HL-60 (cell line): Measurements from ENCODE around the gene ZBP1.

Experiments used
- DNase-seq, 2 experiments: peaks; one replicate each; pipeline ENCODE4 v3.0.0-alpha.2; 2010 to 2020; ENCODE audit warnings: low read depth in 1 of 2, low spot score in 1 of 2
- H3K27ac ChIP-seq: fragments of 250-450 bp; sonication (Bioruptor Pico); replicated peaks from 2 replicates; pipeline ENCODE4 v1.5.1; 2020; ENCODE audit warnings: mild to moderate bottlenecking, moderate library complexity
- H3K27me3 ChIP-seq: fragments of 250-450 bp; sonication (Bioruptor Pico); 2 replicates; pipeline ENCODE4 v1.5.1; 2021; ENCODE audit warnings: mild to moderate bottlenecking, moderate library complexity; ENCODE audit not compliant: insufficient read depth, poor library complexity, severe bottlenecking
- H3K4me3 ChIP-seq: replicated peaks from 2 replicates; pipeline ENCODE4 v1.5.1; 2011; ENCODE audit warnings: mild to moderate bottlenecking, control low read depth, low read length; ENCODE audit not compliant: insufficient read depth
- CTCF ChIP-seq: IDR thresholded peaks from one replicate; pipeline ENCODE4 v1.5.1; 2011; ENCODE audit warnings: low read length, control low read depth, inconsistent platforms; ENCODE audit not compliant: insufficient read depth
- GABPA ChIP-seq: IDR thresholded peaks from 2 replicates; pipeline ENCODE4 v1.6.1; 2012; ENCODE audit warnings: low read depth
- POLR2AphosphoS5 ChIP-seq: IDR thresholded peaks from 2 replicates; pipeline ENCODE4 v1.6.1; 2012; ENCODE audit warnings: low read depth
- REST ChIP-seq: IDR thresholded peaks from 2 replicates; pipeline ENCODE4 v1.6.1; 2012; ENCODE audit warnings: low read depth; ENCODE audit not compliant: insufficient replicate concordance
- SPI1 ChIP-seq: IDR thresholded peaks from 2 replicates; pipeline ENCODE4 v1.6.1; 2012; ENCODE audit warnings: low read depth, mild to moderate bottlenecking, borderline replicate concordance

The ZBP1 gene

GRCh38 chr20:57600320-57601210, 19.7 kb downstream of the ZBP1 start:
- Histone ChIP-seq H3K4me3 (no peak overlapping the region), H3K27ac (no peak overlapping the region), H3K27me3 (peaks cover 5% of the 10 kb centered on the region)
- DNase-seq = no peak
- no peak for TF ChIP-seq REST
- TF ChIP-seq POLR2AphosphoS5 = no peak
- no peak for TF ChIP-seq CTCF
- TF ChIP-seq GABPA = no peak
- no peak for TF ChIP-seq SPI1

- TF ChIP-seq REST (no peak), POLR2AphosphoS5 (no peak), CTCF (no peak), GABPA (no peak), SPI1 (no peak)
- Histone ChIP-seq H3K27ac (no peak overlapping the region), H3K4me3 (no peak overlapping the region), H3K27me3 (peaks cover 5% of the 10 kb centered on the region)
- DNase-seq = no peak
Observed at GRCh38 chr20:57598491-57598890, 21.7 kb downstream of the ZBP1 start.

- no peak overlapping the region for H3K27ac ChIP-seq
- no peak overlapping the region for H3K4me3 ChIP-seq
- TF ChIP-seq POLR2AphosphoS5 = no peak
- no peak for TF ChIP-seq CTCF
- TF ChIP-seq GABPA = no peak
- TF ChIP-seq SPI1 = no peak
- no peak for TF ChIP-seq REST
- peaks cover 5% of the 10 kb centered on the region for H3K27me3 ChIP-seq
- no peak for DNase-seq
Observed at GRCh38 chr20:57598060-57598459, 22.2 kb downstream of the ZBP1 start.
